GM12864 (cell line): Measurements from ENCODE around the gene OR2V1.
"Not testable (repeated sequence)": the region's sequence is repeated elsewhere in the genome, so short reads cannot be mapped to it uniquely, and the experiment has no call there.

Experiments used
- DNase-seq: peaks from one replicate; pipeline ENCODE4 v3.0.0-alpha.2; 2011; ENCODE audit warnings: low read depth
- H3K4me3 ChIP-seq: 2 replicates; pipeline ENCODE4 v1.5.1; 2011; ENCODE audit warnings: mild to moderate bottlenecking, low read depth, low read length, control low read depth
- CTCF ChIP-seq: IDR thresholded peaks from 2 replicates; pipeline ENCODE4 v1.5.1; 2011; ENCODE audit warnings: low read depth, mild to moderate bottlenecking, moderate library complexity, low read length, control low read depth, inconsistent platforms; ENCODE audit errors: missing control alignments

Gene OR2V1

GRCh38 chr5:181107699-181108098, 23.3 kb downstream of the OR2V1 start:
- H3K4me3 ChIP-seq = no peak overlapping the region
- no peak for DNase-seq
- no peak for TF ChIP-seq CTCF

- no peak for TF ChIP-seq CTCF
- H3K4me3 ChIP-seq = no peak overlapping the region
- no peak for DNase-seq
Measured at GRCh38 chr5:181105391-181106025, 25.5 kb downstream of the OR2V1 start.

GRCh38 chr5:181104606-181105390, 26.2 kb downstream of the OR2V1 start:
- not testable (repeated sequence) for H3K4me3 ChIP-seq, DNase-seq

- DNase-seq, H3K4me3 ChIP-seq: not testable (repeated sequence)
Measured at GRCh38 chr5:181104259-181104568, 26.8 kb downstream of the OR2V1 start.

- DNase-seq, H3K4me3 ChIP-seq: not testable (repeated sequence)
Measured at GRCh38 chr5:181101930-181102674, 28.9 kb downstream of the OR2V1 start.

- not testable (repeated sequence) for DNase-seq, H3K4me3 ChIP-seq
Measured at GRCh38 chr5:181101030-181101641, 29.8 kb downstream of the OR2V1 start.

- TF ChIP-seq CTCF = no peak
- no peak for DNase-seq
- no peak overlapping the region for H3K4me3 ChIP-seq
Measured at GRCh38 chr5:181100121-181100875, 30.7 kb downstream of the OR2V1 start.

GRCh38 chr5:181099602-181100086, 31.3 kb downstream of the OR2V1 start:
- no peak for DNase-seq
- no peak for TF ChIP-seq CTCF
- no peak overlapping the region for H3K4me3 ChIP-seq
